CD4-positive, alpha-beta T cell treated with Interleukin-17A for 4 hours (primary cell): ENCODE measurements around the gene SYMPK.
"Not testable (repeated sequence)": the region's sequence is repeated elsewhere in the genome, so short reads cannot be mapped to it uniquely, and the experiment has no call there.

Experiments used
- DNase-seq: peaks from one replicate; pipeline ENCODE4 v3.0.0-alpha.2; 2020; ENCODE audit warnings: mixed read lengths

The SYMPK gene

GRCh38 chr19:45862564-45863334 lies at the start of gene SYMPK:
TSS of gene SYMPK (minus strand) at chr19:45863147. CDS start at chr19:45854495, 8,652 bp downstream.
- peak; percentile 99 for DNase-seq

DNA sequence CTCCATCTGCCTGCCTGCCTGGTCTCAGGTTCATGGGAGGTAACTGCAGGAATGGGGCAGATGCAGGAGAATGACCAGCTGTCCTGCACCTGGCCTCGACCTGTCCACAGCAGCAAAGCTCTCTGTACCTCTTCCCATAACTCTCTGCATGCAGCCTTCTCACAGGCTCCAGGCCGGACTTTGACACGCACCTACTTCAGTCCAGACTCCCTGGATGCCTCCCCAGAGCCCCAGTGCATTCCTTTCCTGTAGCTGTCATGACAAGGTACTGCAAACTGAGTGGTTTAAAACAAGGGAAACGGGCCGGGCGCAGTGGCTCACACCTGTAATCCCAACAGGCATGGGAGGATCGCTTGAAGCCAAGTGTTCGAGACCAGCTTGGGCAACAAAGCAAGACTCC lies 48.3 kb upstream of the SYMPK start:
- DNase-seq = no peak

- DNase-seq = no peak
Measured at GRCh38 chr19:45908956-45909355, 46.0 kb upstream of the SYMPK start.

GRCh38 chr19:45906221-45906620 lies 43.3 kb upstream of the SYMPK start:
- no peak for DNase-seq

DNA sequence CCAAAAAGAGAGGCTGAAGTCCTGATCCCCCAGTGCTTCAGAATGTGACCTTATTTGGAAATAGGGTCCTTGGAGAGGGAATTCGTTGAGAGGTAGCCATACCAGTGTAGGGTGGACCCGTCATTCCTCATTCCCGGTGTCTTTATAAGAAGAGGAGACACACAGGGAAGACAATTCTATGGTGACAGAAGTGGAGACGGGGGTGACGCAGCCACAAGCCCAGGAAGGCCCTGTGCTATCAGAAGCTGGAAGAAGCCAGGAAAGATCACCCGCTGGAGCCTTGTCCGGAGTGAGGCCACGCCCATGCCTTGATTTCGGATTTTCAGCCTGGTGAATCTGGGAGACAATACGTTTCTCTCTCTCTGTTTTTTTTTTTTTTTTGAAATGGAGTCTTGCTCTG lies 42.1 kb upstream of the SYMPK start:
- DNase-seq = no peak

DNA sequence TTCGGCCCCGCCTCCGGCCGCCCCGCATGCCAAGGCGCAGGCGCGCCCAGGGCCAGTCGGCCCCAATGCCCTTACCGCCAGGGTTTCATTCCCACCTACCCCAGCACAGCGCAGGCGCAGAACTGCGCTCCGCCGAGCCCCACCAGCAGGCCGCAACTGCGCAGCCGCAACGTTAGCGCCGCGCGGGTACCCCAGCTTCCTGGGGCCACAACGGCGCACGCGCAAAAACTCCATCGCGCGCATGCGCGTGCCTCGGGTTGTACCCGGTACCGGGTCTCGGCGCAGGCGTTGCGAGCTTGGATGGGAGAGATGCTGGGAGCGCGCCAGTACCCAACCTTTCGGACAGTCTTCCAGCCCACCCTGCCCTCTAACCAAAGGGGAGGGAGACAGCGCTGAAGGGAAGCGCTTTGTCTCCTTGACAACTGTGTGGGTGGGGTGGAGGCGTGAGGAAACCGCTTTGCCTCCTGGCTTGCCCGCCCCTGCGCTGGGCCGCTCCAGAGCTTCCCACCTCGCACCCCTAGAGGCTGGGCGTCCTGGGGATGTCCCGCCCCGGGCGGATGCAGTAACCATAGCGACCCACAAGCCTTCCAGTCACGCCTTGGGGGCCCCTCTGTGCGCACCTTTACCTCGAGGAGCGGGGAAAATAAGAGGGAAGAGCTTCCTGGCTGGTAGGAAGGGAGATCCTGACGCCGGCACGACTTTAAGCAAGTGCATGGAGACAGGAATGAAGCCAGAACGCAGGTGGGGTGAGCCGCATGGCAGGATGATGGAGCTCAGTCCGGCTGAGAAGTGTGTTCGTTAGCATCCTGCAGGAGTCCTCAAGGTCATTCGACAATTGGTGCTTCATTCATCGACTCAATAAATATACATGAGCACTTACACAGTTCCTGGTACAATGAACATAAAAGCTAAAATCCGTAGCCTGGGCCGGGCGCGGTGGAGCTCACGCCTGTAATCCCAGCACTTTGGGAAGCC lies 40.0 kb upstream of the SYMPK start:
- peak; percentile 100 for DNase-seq

- DNase-seq = peak; percentile 25
Measured at GRCh38 chr19:45901912-45902650, 39.1 kb upstream of the SYMPK start, which contains the start of gene MYPOP. TSS of gene MYPOP (minus strand) at chr19:45902613. CDS start at chr19:45901773, 840 bp downstream.

- peak; percentile 25 for DNase-seq
Measured at GRCh38 chr19:45901432-45901911, 38.5 kb upstream of the SYMPK start.

- DNase-seq = no peak
Measured at GRCh38 chr19:45900738-45901431, 37.9 kb upstream of the SYMPK start.

- DNase-seq = no peak
Measured at GRCh38 chr19:45899919-45900589, 37.1 kb upstream of the SYMPK start.

DNA sequence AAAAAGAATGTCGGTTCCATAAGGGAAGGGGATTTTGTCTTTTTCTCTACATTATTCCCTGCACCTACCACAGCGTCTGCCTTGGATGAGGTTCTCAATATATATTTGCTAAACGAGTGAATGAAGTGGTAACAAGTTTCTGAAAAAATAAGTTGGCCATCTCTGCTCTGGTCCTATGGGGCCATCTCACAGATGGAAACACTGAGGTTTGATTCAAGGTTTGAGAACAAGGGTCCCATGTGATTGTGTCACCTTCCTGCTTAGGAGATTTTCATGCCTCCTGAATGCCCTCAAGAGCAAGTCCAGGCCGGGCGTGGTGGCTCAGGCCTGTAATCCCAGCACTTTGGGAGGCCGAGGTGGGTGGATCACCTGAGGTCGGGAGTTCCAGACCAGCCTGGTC lies 36.3 kb upstream of the SYMPK start:
- DNase-seq = no peak

DNA sequence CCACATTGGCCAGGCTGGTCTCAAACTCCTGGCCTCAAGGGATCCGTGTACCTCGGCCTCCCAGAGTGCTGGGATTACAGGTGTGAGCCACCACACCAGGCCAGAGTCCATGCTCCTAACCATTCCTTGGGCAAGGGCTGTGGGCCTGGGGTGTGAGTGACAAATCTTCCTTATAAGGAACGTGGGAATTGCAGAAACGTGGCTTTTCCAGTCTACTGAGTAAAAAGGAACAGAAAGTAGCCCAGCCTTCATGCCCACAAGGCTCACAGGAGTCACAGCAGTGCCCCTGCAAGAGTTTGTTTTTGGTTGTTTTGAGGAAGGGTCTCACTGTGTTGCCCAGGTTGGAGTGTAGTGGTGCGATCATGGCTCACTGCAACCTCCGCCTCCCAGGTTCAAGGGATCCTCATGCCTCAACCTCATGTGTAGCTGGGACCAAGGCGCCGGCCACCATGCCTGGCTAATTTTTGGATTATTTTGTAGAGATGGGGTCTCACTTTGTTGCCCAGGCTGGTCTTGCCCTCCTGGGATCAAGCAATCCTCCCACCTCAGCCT lies 34.4 kb upstream of the SYMPK start:
- no peak for DNase-seq

- not testable (repeated sequence) for DNase-seq
Measured at GRCh38 chr19:45895983-45896599, 33.1 kb upstream of the SYMPK start.

GRCh38 chr19:45895519-45895972 lies 32.6 kb upstream of the SYMPK start:
- no peak for DNase-seq

DNA sequence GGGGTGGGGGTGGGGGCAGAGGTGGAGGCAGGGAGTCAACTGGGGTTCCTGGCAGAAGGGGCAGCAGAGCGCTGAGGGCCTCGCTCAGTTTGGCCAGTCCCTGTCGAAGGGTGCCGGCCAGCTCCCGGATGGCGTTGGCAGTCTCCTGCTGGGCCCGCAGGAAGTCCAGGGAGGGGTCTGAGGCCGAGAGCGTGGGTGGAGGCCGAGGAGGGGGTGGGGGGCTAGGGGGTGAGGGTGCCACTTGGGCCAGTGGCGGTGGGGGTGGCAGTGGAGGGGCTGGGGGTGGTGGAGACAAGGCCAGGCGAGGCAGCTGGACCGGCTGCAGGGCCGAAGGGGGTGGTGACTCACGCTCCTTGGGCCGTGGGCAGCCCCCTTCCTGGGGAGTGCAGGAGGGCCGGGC lies 27.9 kb upstream of the SYMPK start:
- DNase-seq = no peak

DNA sequence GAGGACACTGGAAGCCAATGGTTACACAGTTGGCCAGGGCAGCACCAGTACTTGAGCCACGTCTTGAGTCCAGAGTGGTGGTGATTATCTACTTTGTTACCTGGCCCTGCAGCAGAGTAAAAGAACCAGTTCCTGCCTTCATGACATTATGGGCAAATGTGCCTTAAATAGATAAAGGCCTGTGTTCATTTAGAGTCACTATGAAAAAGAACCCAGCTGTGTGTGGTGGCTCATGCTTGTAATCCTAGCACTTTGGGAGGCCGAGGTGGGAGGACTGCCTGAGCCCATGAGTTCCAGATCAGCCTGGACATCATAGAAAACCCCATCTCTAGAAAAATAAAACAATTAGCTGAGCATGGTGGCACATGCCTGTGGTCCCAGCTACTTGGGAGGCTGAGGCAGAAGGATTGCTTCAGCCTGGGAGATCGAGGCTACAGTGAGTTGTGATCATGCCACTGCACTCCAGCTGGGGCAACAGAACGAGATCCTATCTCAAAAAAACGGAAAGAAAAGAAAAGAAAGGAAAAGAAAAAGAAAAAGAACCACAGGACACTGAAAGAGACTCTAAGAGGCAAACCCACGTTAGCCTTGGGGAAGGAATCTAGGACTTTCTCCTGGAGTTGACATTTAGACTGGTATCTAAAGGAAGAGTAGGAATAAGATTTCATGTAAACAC lies 26.4 kb upstream of the SYMPK start:
- DNase-seq = no peak

- DNase-seq = no peak
Measured at GRCh38 chr19:45887200-45887710, 24.3 kb upstream of the SYMPK start.

GRCh38 chr19:45886427-45887199 lies 23.7 kb upstream of the SYMPK start:
- peak; percentile 91 for DNase-seq
